ENCODE measurements around the gene AOAH. TPM values are rescaled to one million over a fixed set of nuclear protein-coding genes. Genes with fewer than 3 reads are reported as not detected.

AOAH gene
- total and polyA plus RNA-seq, 2 donors (not counting 3 experiments of a cell fraction or from before 2014, with no cell fraction given): not detected

DNA sequence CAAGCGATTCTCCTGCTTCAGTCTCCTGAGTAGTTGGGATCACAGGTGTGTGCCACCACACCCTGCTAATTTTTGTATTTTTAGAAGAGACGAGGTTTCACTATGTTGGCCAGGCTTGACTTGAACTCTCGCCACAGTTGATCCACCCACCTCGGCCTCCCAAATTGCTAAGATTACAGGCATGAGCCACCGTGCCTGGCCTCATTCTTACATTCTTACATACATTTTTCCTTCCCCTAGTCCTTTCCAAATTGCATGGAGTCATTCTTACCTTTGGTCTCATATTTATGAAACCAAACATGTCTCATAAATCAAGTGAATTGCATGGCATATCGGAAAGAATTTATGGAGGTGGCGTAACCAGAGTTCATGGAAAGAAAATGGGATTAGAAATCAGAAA lies 186.2 kb downstream of the AOAH start:
- no peaks in the 10 kb centered on the region for H4K20me1 ChIP-seq (replicated peaks; ENCODE audit: control insufficient read depth, extremely low read depth, insufficient read depth, low read length)
- no TSS peak for BruUV-seq (replicated peaks)
- CTCF ChIA-PET: no interaction called here
- DNase-seq (ENCODE audit: low read depth, low spot score) (no peak), FAIRE-seq (no peak)
- no peaks in the 10 kb centered on the region for H3K79me2 ChIP-seq (ENCODE audit: control insufficient read depth, insufficient read depth, low read length)
- TF ChIP-seq POLR2A (IDR thresholded peaks at IDR 0.05; ENCODE audit: low read depth, low read length) (no peak), JUN (IDR thresholded peaks at IDR 0.05; ENCODE audit: borderline replicate concordance, insufficient read depth, insufficient read length, low read depth) (no peak), MYC (IDR thresholded peaks at IDR 0.05; ENCODE audit: low read depth, low read length) (no peak), EZH2 (IDR thresholded peaks at IDR 0.05; ENCODE audit: borderline replicate concordance, low read depth, low read length, severe bottlenecking) (no peak), POLR2AphosphoS5 (IDR thresholded peaks at IDR 0.05; ENCODE audit: insufficient read depth, low read depth, low read length) (no peak), FOS (IDR thresholded peaks at IDR 0.05; ENCODE audit: borderline replicate concordance, insufficient read depth, low read length) (no peak)
- TF ChIP-seq, protein P1, sequence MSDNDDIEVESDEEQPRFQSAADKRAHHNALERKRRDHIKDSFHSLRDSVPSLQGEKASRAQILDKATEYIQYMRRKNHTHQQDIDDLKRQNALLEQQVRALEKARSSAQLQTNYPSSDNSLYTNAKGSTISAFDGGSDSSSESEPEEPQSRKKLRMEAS (IDR thresholded peaks at IDR 0.05; ENCODE audit: insufficient read depth, insufficient read length): no peak
- TF ChIP-seq, protein P2, sequence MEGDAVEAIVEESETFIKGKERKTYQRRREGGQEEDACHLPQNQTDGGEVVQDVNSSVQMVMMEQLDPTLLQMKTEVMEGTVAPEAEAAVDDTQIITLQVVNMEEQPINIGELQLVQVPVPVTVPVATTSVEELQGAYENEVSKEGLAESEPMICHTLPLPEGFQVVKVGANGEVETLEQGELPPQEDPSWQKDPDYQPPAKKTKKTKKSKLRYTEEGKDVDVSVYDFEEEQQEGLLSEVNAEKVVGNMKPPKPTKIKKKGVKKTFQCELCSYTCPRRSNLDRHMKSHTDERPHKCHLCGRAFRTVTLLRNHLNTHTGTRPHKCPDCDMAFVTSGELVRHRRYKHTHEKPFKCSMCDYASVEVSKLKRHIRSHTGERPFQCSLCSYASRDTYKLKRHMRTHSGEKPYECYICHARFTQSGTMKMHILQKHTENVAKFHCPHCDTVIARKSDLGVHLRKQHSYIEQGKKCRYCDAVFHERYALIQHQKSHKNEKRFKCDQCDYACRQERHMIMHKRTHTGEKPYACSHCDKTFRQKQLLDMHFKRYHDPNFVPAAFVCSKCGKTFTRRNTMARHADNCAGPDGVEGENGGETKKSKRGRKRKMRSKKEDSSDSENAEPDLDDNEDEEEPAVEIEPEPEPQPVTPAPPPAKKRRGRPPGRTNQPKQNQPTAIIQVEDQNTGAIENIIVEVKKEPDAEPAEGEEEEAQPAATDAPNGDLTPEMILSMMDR (IDR thresholded peaks at IDR 0.05; ENCODE audit: extremely low read depth in 1 of 2, insufficient read depth in 1 of 2, low read depth in 1 of 2, low read length in 2 of 2): no peak
- POLR2A ChIA-PET: no interaction called here
- H3K27me3 ChIP-seq (ENCODE audit: control insufficient read depth in 2 of 2, insufficient read depth in 2 of 2, low read length in 2 of 2): no peaks in the 10 kb centered on the region
- H3K4me2 ChIP-seq (ENCODE audit: insufficient read depth, low read length): no peak overlapping the region
- H3K9me1 ChIP-seq (replicated peaks; ENCODE audit: control insufficient read depth, extremely low read depth, insufficient read depth, low read length): no peaks in the 10 kb centered on the region
- no peak overlapping the region for H3K4me3 ChIP-seq (replicated peaks in 1 of 3; ENCODE audit: insufficient read depth in 1 of 3, low read depth in 1 of 3, low read length in 3 of 3)
- H3K9ac ChIP-seq (replicated peaks; ENCODE audit: extremely low read depth, insufficient read depth, low read length): no peak overlapping the region
- no peaks in the 10 kb centered on the region for H3K4me1 ChIP-seq (ENCODE audit: control insufficient read depth, extremely low read depth, insufficient read depth, low read length)
- H3K27ac ChIP-seq (ENCODE audit: insufficient read depth, low read depth, low read length): no peak overlapping the region
- H3K9me3 ChIP-seq (replicated peaks; ENCODE audit: control insufficient read depth, insufficient read depth, low read length): no peaks in the 10 kb centered on the region
- dilution Hi-C loops (cut with MboI; ENCODE audit: extremely low pct_ligation_motif_present, low sequenced_read_pairs): no loop called here
- H3K36me3 ChIP-seq (ENCODE audit: control insufficient read depth in 2 of 2, extremely low read depth in 1 of 2, insufficient read depth in 2 of 2, low read length in 2 of 2): no peaks in the 10 kb centered on the region
- no peak overlapping the region for H2AFZ ChIP-seq (ENCODE audit: low read depth, low read length)
- intact Hi-C loops (cut with micrococcal nuclease): no loop called here

Data from endothelial cell of umbilical vein (primary cell).